ENCODE data around the gene NOTCH3.

NOTCH3 gene

GRCh38 chr19:15235781-15236180 lies 35.0 kb upstream of the NOTCH3 start:
- DNase-seq (ENCODE audit: low spot score), result no peak

GRCh38 chr19:15234431-15235130 lies 33.8 kb upstream of the NOTCH3 start:
- DNase-seq (ENCODE audit: low spot score), result no peak

GRCh38 chr19:15231271-15231670 lies 30.5 kb upstream of the NOTCH3 start:
- DNase-seq (ENCODE audit: low spot score), result no peak

- no peak for DNase-seq (ENCODE audit: low spot score)
Observed at GRCh38 chr19:15227261-15227660, 26.5 kb upstream of the NOTCH3 start.

GRCh38 chr19:15225760-15226159 lies 25.0 kb upstream of the NOTCH3 start:
- DNase-seq (ENCODE audit: low spot score), result no peak

GRCh38 chr19:15223649-15224361 lies 23.0 kb upstream of the NOTCH3 start:
- DNase-seq (ENCODE audit: low spot score), result no peak

GRCh38 chr19:15222738-15223648 lies 22.2 kb upstream of the NOTCH3 start:
- peak; percentile 98 for DNase-seq (ENCODE audit: low spot score)

GRCh38 chr19:15220833-15221232 lies 20.0 kb upstream of the NOTCH3 start:
- no peak for DNase-seq (ENCODE audit: low spot score)

GRCh38 chr19:15218501-15218900 lies 17.7 kb upstream of the NOTCH3 start:
- no peak for DNase-seq (ENCODE audit: low spot score)

GRCh38 chr19:15216363-15216762 lies 15.6 kb upstream of the NOTCH3 start:
- no peak for DNase-seq (ENCODE audit: low spot score)

- no peak for DNase-seq (ENCODE audit: low spot score)
Observed at GRCh38 chr19:15213715-15214381, 13.1 kb upstream of the NOTCH3 start.

GRCh38 chr19:15212711-15213110 lies 11.9 kb upstream of the NOTCH3 start:
- no peak for DNase-seq (ENCODE audit: low spot score)

- no peak for DNase-seq (ENCODE audit: low spot score)
Observed at GRCh38 chr19:15210323-15210781, 9.6 kb upstream of the NOTCH3 start.

GRCh38 chr19:15201374-15202023 lies 704 bp upstream of the NOTCH3 start:
- DNase-seq (ENCODE audit: low spot score), result no peak

- peak; percentile 72 for DNase-seq (ENCODE audit: low spot score)
Observed at GRCh38 chr19:15199661-15200552, 888 bp downstream of the NOTCH3 start.

- DNase-seq (ENCODE audit: low spot score), result no peak
Observed at GRCh38 chr19:15198951-15199660, 1.7 kb downstream of the NOTCH3 start.

- DNase-seq (ENCODE audit: low spot score), result no peak
Observed at GRCh38 chr19:15197942-15198341, 2.9 kb downstream of the NOTCH3 start.

- DNase-seq (ENCODE audit: low spot score), result no peak
Observed at GRCh38 chr19:15197275-15197941, 3.4 kb downstream of the NOTCH3 start.

- no peak for DNase-seq (ENCODE audit: low spot score)
Observed at GRCh38 chr19:15196360-15197005, 4.3 kb downstream of the NOTCH3 start.

Data from HuH-7.5 (cell line).